H1 (cell line): ENCODE measurements around the gene DCTPP1. TPM values are rescaled to one million over a fixed set of nuclear protein-coding genes. Genes with fewer than 3 reads are reported as not detected.

Experiments
- ATF2 ChIP-seq: IDR thresholded peaks from 2 replicates; pipeline ENCODE4 v1.6.1; 2012; ENCODE audit warnings: low read length, inconsistent platforms
- CTBP2 ChIP-seq: IDR thresholded peaks from 2 replicates; pipeline ENCODE4 v1.7.0; 2011; ENCODE audit warnings: borderline replicate concordance, mild to moderate bottlenecking, moderate library complexity, mixed read lengths, low read length; ENCODE audit not compliant: insufficient read depth, insufficient read length
- KDM5A ChIP-seq: fragments of 200-600 bp; IDR thresholded peaks from 2 replicates; pipeline ENCODE4 v1.7.1; 2012; ENCODE audit warnings: mild to moderate bottlenecking, low read length, inconsistent platforms, mixed read lengths
- RNF2 ChIP-seq: fragments of 200-900, 300-1000 bp; sonication (generic); IDR thresholded peaks from 2 replicates; pipeline ENCODE4 v1.7.1; 2016; ENCODE audit warnings: borderline replicate concordance, low read depth, mild to moderate bottlenecking, antibody characterized with exemption, low read length; ENCODE audit not compliant: poor library complexity, severe bottlenecking; ENCODE audit errors: missing control alignments
- TBP ChIP-seq: IDR thresholded peaks from 2 replicates; pipeline ENCODE4 v1.6.1; 2011; ENCODE audit warnings: low read depth, low read length, improper control_type of control experiment
- polyA plus RNA-seq, 7 experiments: library from polyadenylated mRNA; depleted of rRNA in 3 of 7; stranded (reverse) in 5 of 7; unstranded in 2 of 7; fragments of >200 nt in 5 of 7; fragments of 200-250 nt in 2 of 7; gene quantifications; 1 replicate in 5 of 7; 2 replicates in 1 of 7; 4 replicates in 1 of 7; pipeline versions ENCODE4 v1.2.1 to v1.2.3, GENCODE V29; 2011 to 2013; ENCODE audit warnings: missing spikeins in 2 of 7, mixed read lengths in 2 of 7
- total RNA-seq: library from RNA; stranded (reverse); fragmentation: NEBNext Ultra II Directional; extraction: Animal tissue kit (Norgen Biotek cat#: 25700); gene quantifications from 2 replicates; pipeline ENCODE4 v1.2.1, GENCODE V29; 2021

The DCTPP1 gene
- total and polyA plus RNA-seq, 2 of the 8 experiments (the other 6 are each of a cell fraction or from before 2014, with no cell fraction given): 94.5 to 103 TPM

DNA sequence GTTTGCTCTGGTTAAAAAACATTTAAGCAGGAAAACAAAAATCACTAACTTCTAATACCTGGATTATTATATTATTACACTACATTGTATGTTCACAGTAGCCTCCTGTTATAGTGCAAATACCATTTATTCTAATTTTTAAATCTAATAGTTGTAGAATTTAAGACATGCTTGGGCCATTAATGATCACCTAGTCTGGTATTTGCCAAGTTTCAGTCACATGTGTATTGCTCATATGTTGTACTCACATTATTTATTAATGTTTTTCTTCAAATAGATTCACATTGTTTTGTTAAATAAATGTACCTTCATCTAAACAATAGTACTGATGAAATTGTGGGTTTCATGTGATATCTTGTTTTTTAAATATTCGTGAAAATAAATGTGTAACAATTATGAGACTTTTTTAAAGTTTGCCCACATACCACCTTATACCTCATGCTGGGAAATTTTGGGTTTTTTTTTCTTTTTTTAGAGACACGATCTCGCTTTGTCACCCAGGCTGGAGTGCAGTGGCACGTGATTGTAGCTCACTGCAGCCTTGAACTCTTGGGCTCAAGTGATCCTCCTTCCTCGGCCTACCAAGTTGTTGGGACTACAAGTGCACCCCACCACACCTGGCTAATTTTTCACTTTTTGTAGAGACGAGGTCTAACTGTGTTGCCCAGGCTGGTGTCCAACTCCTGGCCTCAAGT lies 16.6 kb downstream of the DCTPP1 start (continued):
- TF ChIP-seq ATF2: no peak
- no peak for TF ChIP-seq RNF2
- no peak for TF ChIP-seq CTBP2
- TF ChIP-seq TBP: no peak
- TF ChIP-seq KDM5A: no peak
